Activated gamma-delta T cell (primary cell): ENCODE data around the gene PDE4D.

ENCODE experiments used
- DNase-seq: peaks from one replicate; lab custom pipeline; 2025; lab: John Stamatoyannopoulos, UW

PDE4D gene

DNA sequence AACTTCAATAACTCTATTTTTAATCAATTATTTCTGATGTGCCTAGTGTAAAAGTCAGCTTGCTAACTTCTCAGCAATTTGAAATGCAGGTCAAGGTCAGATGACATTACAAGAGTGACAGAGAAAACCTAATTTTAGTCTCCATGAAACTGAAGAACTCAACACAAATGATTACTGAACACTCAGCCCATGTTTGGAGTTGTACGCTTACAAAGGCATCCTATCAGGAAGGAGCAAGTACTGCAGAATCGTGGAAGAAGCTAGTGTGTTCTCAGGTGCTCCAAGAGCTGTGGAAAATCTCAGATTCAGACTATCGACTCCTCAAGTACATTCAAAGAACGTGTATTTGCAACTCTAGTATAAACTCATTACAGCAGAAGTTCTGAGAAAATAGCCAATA lies 526.7 kb downstream of the PDE4D start:
- DNase-seq: no peak

DNA sequence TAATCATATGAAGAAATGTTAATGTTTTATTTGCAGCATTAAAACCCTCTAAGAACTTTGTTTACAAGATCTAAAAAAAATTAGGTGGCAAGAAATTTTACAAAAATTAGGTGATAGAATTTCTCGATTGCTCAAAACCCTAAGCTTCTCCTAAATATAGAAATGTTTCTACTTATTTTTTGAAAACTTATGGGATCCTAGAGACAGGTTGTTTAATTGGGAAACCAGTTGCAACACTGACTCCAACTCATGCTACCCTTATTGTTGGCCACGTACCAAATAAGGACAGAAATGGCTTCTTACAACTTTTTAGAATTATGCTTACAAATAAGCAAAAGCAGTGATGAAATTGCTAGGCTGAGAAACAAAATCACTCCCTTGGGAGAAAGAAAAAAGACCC lies 531.1 kb downstream of the PDE4D start:
- no peak for DNase-seq

DNA sequence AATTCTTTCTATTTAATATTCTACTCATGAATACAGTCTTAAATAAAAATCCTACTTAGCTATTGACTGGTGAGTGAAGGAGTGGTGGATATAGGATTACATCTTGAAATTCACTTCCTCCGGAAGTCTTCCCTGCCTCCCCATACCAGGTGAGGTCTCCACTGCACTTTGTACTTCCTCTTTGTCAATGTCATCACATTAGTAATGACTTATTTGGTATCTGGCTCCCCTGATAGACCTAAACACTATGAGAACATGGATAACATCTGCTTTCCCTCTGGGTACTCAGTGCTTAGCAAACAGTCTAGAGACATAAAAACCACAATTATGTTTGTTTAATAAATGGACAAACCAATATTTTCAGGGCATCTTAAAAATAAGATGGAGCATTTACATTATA lies 532.1 kb downstream of the PDE4D start:
- no peak for DNase-seq

DNA sequence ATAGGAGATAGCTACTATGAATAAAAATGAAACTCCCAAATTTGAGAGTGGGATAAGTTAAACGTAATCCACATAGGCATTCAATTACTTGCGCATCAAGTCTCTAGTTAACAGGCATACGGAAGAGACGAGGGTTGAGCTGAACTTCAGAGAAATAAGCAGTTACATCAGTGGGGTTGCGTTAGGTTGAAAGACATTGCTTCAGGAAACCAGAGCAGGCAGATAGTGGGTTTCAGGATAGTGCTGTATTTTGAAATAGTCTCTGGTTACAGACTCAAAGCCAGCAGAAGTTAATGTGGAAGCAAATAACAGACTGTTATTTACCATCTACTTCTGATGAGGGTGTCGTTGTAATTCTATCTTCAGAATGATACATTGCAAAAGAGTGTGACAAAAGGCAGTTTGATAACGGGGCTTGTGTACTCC lies 533.4 kb downstream of the PDE4D start:
- DNase-seq: no peak

DNA sequence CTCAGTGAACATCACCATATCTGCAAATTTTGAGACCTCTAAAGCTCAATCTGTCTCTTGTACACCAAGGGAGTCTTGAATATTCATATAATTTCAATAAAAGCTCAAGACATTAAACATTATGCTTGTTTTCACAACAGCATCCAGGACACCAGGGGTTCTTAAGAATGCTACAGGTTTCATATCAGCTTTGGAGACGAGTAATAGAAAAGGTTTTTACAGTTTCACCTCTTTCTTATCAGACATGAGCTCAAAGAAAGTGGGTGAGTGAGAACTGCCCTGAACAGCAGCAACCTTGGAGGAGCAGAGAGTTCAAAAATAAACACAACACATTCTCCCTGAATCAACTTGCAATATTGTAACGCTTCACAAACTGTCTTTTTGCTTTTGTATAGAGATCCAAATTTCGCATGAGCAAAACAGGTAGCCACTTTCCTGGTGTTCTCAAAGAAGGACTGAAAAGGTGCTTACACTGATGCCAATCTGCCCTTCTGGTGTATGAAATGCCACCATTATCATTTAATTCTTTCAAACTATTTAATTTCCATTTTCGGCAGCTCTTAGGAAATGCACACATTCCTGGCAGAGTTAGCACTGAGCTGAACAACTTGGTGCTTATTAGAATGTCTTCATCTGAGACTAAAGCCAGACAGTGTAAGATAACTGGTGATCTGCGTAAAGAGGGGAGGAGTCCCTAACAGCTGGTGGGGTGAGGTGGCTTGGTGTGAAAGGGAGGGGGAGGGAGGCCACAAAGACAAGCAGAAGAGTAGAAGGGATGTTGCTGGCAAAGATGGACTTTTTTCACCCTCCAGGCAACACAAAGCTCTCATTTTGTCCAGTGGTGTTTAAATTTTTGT lies 535.3 kb downstream of the PDE4D start:
- DNase-seq: no peak

DNA sequence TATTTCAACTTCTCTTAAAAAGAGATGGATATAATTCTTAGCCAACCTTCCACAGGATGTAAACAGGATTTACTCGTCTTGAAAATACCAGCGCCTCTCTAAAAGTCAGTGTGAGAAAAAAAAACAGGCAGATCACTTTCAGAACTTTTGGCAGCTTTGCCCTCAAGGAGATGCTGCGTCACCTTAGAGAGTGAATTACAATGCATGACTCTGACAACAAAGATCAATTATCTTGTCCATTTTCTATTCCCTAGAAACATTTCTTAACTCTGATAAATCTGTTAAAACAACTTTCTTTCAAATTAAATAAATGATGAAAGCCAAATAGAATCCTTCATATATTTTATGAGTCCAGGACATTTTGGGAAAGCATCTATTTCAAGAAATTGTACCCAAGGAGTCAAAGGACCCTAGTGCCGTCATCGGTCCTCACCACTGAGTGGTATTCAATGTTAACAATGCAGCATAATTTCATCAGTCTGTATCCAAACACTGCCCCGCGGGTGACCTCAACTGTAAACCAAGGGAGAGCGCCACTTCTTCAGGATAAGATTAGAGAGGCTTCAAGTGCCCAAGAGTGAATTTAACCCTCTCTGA lies 536.0 kb downstream of the PDE4D start:
- DNase-seq: no peak

DNA sequence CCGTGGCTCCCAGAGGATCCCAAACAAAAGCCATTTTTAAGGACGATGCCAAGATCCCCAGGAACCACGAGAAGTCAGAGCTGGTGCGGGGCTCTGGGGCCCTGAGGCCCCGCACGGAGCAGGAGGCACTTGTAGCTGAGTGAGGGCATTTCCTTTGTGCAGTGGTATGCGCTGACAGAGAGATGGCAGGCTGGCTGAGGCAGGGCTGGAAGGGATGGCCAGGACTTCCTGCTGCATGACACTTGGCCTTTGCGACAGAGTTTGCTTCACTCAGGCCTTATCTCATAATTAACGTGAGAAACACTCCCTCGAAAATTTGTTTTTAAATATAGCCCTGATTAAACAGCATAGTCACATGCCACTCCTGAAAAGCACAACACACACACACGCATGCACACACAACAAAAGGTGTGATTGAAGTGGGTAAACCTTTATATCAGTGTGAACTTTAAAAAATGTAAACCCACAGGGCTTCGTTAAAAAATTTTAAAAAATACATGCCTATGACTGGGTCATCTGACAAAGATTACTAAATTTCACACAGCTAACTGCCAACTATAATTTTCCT lies 536.6 kb downstream of the PDE4D start:
- no peak for DNase-seq

DNA sequence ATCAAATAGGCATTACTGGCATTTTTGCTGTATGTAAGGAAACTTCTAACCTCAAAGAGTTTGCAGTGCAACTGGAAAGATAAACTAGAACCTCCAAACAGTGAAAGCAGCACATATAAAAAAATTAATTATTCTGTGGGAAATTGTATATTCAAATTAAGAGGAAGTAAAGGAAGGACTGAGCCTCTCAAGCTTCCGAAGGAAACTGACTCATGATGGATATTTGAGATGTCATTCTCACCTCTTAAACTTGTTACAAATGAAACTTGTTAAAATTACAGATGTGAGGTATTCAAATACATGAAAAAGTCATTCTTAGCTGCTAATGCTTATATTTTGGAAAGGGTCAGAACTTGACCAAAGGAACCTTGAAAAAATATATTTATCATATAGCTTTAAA lies 538.7 kb downstream of the PDE4D start:
- DNase-seq: no peak

DNA sequence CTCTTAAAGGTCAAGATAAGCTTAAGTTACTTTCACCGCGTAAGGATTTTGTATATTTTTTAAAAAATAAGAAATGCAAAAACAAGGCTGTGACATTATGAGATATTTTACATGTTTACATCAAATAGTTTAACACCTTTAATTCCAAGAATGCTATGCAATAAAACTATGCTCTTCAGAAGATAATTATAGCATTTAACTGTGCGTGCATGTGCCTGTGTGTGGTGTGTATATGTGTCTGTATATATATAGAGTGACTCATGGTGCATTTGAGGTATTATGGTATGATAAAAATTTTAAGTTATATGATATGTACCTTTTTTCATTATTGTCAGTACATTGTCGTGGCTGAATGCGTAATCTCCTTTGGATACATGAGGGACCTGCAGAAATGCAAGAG lies 539.3 kb downstream of the PDE4D start:
- DNase-seq: no peak

DNA sequence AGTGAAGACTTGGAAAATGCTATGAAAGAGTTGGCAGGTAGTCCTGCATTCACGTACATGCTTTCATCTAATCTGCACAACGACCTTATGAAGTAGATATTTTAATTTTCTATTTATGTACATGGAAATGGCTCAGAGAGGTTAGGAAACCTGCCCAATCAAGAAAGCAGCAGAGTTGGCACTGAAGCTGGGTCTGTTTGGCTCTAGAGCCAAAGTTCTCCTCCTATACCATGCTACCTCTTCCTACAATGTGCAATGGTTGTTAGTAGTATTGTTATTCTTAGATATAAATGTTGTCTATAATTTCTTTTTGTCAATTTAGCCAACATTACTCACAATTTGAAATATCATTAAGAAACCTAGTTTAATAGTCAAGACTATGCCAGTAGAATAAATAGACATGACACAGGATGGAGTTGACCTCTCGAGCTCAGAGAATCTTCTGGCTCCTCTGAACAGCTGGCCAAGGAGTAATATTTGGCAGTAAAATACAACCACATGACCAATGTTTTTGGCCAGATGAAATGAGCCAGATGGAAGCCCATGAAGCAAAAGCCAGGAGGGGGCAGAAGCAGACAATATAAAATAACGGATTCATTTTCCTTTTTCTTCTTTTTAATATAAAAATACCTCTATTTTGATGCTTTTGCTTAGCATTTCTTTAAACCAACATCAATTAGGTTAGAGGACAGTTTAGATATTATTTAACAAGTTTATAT lies 542.3 kb downstream of the PDE4D start:
- no peak for DNase-seq

DNA sequence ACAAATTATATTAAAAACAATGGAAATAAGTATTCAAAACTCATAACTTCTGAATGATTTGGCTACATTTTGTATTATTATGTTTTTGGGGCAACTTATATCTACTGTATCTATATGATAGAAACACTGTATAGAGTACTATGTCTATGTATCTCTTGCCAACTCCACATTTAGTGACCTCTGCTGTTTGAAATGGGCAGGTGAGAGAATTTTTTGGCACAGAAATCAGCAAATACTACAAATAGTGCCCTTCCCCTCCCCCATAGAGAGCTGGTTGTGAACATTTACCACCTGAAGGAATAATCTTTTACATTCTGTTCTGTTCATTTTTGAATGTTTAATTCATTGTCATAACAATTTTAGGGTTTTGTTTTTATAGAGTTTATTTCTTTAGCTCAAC lies 545.3 kb downstream of the PDE4D start:
- DNase-seq: no peak

DNA sequence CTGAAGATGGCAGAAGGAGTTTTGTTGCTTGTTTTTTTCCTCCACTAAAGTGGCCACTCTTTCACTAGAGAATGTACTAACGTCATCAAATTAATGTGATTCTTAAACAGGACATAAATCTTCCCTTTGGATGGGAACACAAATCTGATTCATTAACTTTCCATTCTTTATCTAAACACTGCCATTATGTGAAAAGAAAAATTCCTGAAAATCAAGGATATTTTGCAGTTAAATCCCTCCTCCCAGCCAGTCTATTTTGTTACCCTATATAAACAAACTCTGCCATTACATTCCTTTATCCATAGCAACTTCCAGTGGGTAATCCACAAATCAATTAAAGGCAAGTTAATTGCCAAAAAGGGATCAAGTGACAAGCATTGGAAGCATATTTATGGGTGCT lies 546.5 kb downstream of the PDE4D start:
- no peak for DNase-seq

DNA sequence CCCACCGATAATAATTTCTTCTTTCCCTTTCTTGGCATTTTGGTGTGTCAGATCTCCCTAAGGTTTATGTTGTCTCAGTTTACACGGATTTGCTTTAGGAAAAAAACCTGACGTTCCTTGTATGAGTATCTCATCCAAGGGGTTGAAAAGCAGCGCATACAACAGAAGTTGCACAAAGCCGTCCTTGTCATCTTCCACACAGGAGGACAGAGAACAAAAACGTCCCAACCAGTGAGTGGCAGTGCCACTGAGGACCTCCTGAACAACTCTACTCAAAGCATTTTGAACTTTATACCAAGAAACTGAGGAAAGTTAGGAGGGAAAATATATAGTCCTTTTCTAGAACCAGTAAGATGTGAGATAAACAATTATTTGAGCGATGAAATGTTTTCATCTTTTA lies 547.0 kb downstream of the PDE4D start:
- no peak for DNase-seq

DNA sequence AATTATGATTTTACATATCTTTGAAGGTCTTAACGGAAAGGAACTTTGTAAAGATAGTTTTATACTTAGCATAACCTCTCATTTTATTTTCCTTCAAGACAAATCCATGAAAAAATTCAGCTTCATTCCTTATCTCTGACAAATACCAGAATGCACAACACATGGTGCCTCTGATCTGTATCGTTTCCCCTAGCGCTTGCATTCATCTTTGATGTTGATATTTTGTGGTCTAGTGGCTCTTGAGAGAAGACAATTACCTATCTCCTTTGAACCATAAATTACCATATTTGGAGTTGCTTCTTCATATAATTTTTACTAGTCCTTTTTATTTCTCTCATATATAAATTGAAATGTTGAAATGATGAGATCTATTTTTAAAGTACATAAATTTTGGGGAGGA lies 551.3 kb downstream of the PDE4D start:
- DNase-seq: no peak

DNA sequence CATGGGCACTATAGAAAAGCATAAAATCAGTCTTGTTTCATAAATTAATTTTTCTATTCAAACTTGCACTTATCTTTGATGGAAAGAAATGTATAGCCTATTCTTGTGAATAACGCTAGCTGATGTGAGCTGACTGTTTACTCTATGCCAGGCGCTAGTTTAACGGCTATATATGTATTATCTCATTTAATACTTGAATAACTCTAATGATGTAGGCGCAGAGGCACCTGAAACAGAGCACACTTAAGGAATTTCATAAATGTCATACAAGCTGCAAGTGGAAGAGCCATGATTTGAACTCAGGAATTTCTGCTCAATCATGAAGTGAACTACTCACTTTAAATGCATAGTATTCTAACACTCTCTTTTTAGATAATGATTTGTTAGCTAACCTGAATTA lies 551.8 kb downstream of the PDE4D start:
- no peak for DNase-seq

DNA sequence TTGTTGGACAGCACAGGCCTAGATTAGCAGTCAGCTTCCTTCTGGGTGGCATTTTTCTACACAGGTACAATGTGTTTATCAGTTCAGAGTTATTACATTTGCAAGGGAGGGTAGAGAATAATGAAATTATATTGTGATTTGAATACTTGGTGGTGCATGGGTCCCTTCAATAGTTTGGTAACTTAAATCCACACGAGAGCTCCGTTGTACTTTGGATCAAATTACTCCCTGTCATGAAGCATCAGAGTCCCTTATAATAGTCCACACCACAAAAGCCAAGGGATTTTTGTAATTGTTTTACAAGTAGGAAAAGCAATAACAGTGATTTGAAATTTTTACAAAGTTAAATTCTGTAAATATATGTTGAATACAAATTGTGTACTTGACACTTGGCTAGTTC lies 552.4 kb downstream of the PDE4D start:
- DNase-seq: no peak

DNA sequence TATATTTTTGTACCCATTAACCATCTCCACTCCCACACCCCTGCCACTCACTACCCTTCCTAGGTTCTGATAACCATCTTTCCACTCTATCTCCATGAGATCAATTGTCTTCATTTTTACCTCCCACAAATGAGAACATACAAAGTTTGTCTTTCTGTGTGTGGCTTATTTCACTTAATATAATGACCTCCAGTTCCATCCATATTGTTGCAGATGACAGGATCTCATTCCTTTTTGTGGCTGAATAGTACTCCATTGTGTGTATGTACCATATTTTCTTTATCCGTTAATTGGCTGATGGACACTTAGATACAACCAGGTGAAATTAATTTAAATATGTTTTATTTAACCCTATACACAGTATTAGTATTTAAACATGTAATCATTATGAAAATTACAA lies 552.9 kb downstream of the PDE4D start:
- no peak for DNase-seq

DNA sequence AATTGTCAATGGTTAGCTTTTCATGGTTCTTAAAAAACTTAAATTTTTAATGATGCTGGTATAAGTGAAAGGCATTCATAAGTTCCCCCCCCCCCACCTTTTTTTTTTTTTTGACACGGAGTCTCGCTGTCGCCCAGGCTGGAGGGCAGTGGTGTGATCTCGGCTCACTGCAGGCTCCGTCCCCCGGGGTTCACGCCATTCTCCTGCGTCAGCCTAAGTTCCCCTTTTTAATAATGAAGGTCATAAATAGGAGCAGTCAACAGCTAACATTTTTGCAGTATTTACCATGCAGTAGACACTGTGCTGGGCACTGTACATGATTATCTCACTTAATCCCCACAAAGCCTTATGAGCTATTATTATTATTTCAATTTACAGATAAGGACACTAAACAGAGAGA lies 556.3 kb downstream of the PDE4D start:
- DNase-seq: no peak

DNA sequence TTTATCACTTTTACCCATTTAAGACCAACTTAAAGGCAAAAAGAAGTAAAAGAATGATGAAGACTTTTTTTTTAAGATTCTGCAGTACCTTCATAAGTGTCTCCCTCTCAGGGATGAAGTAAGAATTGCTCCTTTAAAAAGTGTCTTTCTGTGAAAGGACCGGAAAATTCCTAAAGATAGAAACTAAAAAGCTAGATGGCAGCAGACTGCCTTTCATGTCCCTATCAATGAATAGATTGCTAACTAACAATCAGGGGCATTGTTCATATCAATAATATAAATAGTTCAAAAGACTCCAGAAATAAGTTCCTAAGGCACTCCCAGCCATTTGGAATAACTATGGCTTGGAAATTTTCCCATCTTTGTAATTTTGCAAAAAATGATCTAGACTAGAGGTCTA lies 558.0 kb downstream of the PDE4D start:
- DNase-seq: no peak

DNA sequence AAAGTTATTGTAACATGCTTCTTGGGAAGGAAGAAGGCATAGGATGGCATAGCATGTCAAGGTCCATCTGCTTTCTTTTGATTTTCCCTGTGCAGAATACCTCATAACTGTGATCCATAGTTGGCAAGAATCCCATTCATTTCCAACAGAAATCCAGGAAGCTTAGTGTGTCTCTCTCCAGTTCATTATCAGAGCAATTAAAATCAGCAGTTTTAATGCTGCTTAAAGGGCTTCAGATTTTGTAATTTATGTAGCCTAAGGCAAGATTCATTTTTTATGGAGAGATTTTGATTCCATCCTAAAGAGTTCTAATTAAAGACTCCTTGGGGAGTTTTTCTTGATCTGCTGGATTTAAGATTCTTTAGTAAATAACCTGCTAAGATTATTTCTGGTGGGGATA lies 560.1 kb downstream of the PDE4D start:
- no peak for DNase-seq

DNA sequence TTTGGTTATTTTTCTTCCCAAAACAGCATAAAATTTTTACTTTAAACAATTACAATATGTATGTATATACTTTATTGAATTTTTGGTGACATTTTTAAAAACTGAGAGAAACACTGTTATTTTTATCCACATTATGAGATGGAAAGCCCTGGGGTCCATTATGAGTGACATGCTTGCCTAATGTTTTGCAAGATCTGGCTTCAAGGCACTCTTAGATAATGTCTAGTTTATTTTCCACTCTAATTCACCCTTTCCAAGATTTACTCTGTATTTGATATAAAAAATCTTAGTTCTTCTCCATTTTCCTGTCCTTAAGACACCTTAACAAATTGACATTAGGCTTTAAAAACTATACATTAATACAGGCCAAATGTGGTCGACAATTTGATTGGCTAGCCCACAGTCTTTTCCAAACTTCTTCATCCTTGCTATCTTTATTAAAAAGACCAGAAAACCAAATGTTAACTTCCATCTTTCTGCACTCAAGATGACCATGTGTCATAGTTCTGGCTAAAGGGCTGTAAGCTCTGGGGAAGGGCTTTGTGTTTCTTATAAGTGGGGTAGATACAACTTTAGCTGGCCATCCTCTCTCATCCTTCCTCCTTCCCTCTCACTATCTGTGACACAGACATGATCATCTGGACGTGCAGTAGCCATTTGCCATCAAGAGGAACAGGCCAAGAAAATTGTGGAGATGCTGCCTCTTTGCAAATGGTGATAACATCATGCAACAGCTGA lies 561.1 kb downstream of the PDE4D start:
- DNase-seq: no peak

DNA sequence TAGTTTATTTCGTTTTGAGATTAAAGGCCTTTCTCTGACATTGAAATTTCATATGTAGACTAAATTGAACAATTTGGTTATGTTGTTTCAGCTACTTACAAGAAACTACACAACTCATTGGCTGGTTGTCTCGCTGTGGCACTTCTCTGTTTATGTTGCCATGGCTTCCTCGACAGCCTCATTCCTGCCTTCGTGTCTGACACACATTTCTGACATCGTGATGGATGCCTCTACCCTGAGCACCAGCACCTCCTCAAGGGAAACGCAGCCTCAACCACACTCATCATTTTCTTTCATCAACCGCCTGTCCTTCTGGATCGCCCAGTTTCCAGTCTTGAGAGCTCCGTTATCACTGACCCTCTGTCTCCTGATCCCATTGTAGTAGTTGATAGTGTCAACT lies 562.8 kb downstream of the PDE4D start:
- no peak for DNase-seq
